NCI-H2029 (cell line): ENCODE data around the gene SCAF4.
A peak's percentile ranks its signal among the peaks of the same experiment; 100 is the strongest.
"Not testable (repeated sequence)": the region's sequence is repeated elsewhere in the genome, so short reads cannot be mapped to it uniquely, and the experiment has no call there.

Source experiments
- DNase-seq: peaks from one replicate; lab custom pipeline; 2025; lab: John Stamatoyannopoulos, UW

Gene SCAF4

DNA sequence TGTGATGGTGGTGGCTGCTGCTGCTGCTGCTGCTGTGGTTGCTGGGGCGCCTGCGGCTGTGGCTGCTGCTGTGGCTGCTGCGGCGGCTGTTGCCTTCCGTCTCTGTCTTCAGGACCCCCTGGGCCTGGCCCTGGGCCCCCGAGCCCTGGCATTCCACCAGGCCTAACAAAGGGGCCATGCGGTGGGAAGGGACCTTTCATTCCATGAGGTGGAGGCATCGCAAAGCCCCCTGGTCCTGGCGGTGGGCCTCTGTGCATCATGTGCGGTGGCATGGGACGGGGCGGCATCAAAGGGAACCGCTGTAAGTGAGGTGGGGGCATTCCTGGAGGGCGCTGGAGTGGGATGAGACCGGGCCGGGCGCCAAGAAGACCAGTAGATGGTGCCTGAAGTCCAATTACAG is 60.0 kb downstream of the SCAF4 start:
- no peak for DNase-seq

DNA sequence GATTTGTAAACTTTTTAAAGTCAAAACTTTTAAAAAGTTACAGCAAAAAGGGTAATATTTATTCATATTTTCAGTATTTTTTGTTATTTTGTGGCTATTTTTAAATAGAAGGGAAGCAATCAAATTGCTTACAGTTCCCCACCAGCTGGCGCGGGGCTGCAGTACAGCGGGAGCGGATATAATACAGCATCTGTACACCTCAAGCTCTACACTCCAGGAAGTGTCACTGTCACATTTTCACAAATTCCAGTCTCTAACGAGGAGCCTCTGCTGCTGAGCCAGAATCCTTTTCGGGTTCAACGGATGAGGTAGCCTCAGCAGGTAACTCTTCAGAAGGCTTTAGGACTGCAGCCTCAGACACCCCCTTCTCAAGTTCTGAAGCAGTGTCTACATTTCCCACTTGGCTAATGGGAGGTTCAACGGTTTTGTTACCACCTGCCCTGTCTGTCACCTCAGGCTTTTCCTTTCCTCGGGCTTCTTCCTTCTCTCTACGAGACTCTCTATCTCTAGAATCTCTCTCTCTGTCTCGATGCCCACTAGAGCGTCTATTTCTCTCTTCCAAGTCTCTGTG is 60.7 kb downstream of the SCAF4 start:
- no peak for DNase-seq

DNA sequence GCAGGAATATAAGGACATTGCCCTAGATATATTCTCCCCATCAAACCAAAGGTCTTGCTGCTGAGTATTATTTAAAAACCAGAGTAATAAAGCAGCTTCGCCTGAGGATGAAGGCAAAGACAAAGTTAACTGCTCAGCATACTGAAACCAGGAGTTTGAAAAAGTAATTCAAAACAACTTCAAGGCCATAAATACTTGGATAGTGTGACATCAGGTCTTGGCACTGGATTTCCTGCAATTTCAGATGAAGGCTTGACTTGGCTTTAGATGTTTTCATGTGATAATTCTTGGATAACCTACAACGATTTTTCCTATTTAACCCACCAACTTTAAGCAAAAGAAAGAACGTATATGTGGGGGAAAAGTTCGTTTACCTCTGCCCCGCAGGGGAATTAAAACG is 61.8 kb downstream of the SCAF4 start:
- no peak for DNase-seq

DNA sequence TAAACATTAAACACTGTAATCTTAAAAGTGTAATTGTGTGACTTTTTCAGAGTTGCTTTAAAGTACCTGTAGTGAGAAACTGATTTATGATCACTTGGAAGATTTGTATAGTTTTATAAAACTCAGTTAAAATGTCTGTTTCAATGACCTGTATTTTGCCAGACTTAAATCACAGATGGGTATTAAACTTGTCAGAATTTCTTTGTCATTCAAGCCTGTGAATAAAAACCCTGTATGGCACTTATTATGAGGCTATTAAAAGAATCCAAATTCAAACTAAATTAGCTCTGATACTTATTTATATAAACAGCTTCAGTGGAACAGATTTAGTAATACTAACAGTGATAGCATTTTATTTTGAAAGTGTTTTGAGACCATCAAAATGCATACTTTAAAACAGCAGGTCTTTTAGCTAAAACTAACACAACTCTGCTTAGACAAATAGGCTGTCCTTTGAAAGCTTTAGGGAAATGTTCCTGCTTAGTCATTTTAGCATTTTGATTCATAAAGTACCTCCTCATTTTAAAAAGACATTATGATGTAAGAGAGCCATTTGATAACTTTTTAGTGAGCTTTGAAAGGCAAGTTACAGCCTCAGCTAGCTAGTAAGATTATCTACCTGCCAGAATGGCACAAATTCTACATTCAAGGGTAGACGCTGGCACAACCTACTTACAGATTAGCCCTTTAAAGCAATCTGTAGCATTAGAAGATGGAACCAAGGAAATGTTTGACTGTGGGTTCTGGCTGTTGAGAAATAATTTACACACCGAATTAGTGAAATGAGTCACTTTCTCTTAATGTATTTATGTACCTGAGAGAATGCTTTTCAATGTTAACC is 63.0 kb downstream of the SCAF4 start:
- no peak for DNase-seq

DNA sequence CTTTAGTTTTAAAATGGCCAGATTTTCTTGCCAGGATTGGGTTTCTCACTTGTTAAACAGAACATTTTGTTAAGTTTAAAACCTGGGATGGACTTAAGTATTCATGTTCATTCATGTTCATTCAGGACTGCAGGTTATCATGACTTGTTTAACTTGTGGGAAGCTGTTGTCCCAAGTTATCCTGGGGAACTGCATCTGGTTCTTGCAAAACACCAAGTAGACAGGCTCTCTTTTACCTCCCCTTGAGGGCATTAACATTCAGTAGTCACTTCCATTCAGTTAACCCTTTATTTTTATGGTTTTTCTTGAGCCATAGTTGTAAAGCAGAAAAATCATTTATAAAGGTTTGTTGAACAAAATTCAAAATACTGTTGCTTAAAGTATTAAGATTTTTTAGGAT is 64.3 kb downstream of the SCAF4 start:
- no peak for DNase-seq

DNA sequence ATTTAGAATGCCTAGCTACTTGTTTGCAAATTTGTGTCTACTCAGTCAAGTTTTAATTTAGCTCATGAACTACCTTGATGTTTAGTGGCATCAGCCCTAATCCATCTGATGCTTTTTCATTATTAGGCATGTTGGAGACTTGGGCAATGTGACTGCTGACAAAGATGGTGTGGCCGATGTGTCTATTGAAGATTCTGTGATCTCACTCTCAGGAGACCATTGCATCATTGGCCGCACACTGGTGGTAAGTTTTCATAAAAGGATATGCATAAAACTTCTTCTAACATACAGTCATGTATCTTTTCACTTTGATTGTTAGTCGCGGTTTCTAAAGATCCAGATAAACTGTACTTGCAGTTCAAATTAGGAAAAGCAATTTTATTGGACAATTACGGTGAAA is 64.8 kb downstream of the SCAF4 start:
- no peak for DNase-seq

DNA sequence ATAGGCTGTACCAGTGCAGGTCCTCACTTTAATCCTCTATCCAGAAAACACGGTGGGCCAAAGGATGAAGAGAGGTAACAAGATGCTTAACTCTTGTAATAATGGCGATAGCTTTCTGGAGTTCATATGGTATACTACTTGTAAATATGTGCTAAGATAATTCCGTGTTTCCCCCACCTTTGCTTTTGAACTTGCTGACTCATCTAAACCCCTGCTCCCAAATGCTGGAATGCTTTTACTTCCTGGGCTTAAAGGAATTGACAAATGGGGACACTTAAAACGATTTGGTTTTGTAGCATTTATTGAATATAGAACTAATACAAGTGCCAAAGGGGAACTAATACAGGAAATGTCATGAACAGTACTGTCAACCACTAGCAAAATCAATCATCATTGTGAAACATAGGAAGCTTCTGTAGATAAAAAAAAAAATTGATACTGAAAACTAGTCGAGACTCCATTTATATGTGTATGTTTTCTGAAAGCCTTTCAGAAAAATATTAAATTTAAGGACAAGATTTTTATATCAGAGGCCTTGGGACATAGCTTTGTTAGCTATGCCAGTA is 65.4 kb downstream of the SCAF4 start:
- no peak for DNase-seq

DNA sequence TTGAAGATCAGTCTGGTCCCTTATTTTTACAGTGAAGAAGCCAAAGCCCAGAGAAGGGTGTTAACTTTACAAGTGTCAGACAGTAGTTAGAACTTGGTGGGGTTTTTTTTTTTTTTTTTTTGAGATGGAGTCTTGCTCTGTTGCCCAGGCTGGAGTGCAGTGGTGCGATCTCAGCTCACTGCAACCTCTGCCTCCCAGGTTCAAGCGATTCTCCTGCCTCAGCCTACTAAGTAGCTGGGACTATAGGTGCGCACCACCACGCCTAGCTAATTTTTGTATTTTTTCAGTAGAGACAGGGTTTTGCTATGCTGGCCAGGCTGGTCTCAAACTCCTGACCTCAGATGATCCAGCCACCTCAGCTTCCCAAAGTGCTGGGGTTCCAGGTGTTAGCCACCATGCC is 66.0 kb downstream of the SCAF4 start:
- not testable (repeated sequence) for DNase-seq

DNA sequence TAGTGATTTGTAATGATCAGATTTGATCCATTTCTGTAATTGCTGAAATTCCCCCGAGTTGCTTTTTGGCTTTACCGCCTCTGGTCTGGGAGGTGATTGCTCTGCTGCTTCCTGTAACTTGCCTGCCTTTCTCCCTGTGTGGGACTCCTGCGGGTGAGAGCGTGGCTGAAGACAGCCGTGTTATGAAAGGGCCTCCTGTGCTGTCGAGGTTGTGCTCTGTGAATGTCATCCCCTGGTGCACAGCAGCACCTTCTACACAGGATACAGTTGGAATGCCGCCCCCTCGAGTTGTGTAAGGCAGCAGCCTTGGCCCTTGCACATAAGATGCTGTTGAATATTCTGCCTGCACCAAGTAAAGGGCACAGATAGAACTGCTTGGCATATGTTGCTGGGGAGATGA is 66.5 kb downstream of the SCAF4 start:
- no peak for DNase-seq

DNA sequence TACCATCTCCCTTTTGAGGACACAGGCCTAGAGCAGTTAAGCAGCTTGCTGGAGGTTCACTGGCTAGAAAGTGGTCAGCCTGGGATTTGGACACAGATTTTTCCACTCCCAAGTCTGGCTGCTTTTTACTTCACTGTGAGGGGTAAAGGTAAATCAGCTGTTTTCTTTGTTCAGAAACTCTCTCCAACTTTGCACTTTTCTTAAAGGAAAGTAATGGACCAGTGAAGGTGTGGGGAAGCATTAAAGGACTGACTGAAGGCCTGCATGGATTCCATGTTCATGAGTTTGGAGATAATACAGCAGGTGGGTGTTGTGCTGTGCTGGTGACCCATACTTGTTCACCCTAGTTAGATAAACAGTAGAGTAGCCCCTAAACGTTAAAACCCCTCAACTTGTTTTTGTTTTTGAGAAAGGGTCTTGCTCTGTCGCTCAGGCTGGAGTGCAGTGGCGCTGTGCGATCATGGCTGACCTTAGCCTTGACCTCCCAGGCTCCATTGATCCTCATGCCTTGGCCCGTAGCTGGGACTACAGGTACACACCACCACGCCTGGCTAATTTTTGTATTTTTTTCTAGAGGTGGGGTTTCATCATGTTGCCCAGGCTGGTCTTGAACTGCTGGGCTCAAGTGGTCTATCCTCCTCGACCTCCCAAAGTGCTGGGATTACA is 68.2 kb downstream of the SCAF4 start:
- no peak for DNase-seq

DNA sequence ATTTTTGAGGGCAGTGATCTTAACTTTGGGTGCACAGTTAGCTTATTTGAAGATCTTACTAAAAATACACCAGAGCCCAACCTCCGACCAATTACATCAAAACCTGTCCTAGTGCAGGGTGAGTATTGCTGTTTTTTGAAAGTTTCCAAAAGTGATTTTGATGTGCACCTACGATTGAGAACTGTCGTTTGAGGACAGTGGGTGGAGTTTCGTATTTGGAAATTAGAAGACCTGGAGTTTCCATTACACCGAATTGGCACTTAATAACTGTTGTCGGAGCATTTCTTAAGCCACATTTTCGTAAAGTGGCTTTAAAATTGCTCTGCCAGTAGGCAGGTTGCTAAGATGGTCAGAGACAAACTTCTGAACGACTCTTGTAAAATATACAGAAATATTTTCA is 71.3 kb downstream of the SCAF4 start:
- no peak for DNase-seq

DNA sequence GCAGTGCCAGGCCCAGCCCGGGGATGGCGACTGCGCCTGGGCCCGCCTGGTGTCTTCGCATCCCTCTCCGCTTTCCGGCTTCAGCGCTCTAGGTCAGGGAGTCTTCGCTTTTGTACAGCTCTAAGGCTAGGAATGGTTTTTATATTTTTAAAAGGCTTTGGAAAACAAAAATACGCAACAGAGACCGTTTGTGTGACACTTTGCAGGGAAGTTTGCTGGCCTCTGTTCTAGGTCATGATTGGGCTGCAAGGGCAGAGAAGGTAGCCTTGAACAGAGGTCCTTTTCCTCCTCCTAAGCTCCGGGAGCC is 71.7 kb downstream of the SCAF4 start:
- no peak for DNase-seq

DNA sequence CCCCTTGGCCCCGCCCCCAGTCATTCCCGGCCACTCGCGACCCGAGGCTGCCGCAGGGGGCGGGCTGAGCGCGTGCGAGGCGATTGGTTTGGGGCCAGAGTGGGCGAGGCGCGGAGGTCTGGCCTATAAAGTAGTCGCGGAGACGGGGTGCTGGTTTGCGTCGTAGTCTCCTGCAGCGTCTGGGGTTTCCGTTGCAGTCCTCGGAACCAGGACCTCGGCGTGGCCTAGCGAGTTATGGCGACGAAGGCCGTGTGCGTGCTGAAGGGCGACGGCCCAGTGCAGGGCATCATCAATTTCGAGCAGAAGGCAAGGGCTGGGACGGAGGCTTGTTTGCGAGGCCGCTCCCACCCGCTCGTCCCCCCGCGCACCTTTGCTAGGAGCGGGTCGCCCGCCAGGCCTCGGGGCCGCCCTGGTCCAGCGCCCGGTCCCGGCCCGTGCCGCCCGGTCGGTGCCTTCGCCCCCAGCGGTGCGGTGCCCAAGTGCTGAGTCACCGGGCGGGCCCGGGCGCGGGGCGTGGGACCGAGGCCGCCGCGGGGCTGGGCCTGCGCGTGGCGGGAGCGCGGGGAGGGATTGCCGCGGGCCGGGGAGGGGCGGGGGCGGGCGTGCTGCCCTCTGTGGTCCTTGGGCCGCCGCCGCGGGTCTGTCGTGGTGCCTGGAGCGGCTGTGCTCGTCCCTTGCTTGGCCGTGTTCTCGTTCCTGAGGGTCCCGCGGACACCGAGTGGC is 72.2 kb downstream of the SCAF4 start, which contains the start of gene SOD1:
SOD1 (plus strand) TSS at position 158 of the 723 bp plus-strand sequence; CDS start at position 235, 77 bp downstream.
- DNase-seq = peak; percentile 86

DNA sequence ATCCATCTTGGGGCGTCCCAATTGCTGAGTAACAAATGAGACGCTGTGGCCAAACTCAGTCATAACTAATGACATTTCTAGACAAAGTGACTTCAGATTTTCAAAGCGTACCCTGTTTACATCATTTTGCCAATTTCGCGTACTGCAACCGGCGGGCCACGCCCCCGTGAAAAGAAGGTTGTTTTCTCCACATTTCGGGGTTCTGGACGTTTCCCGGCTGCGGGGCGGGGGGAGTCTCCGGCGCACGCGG is 72.7 kb downstream of the SCAF4 start:
- DNase-seq = no peak

DNA sequence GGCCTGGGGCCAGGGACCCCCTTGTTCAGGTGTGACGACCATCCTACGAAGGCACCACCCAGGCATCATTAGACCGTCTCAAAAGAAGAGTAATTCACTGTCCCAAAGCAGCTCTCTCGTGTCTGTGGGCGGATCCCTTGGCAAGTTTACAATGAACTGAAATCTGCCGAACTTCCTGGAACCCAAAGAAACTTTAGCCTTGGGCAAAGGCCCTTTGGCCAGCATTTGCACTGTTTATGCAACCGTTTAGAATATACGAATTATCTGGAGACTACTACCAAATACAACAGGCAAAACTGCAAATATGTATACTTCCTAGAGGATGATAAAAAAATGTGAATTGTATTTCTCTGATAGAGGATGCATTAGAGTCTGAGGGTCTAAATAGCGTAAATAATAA is 73.9 kb downstream of the SCAF4 start:
- DNase-seq = no peak

DNA sequence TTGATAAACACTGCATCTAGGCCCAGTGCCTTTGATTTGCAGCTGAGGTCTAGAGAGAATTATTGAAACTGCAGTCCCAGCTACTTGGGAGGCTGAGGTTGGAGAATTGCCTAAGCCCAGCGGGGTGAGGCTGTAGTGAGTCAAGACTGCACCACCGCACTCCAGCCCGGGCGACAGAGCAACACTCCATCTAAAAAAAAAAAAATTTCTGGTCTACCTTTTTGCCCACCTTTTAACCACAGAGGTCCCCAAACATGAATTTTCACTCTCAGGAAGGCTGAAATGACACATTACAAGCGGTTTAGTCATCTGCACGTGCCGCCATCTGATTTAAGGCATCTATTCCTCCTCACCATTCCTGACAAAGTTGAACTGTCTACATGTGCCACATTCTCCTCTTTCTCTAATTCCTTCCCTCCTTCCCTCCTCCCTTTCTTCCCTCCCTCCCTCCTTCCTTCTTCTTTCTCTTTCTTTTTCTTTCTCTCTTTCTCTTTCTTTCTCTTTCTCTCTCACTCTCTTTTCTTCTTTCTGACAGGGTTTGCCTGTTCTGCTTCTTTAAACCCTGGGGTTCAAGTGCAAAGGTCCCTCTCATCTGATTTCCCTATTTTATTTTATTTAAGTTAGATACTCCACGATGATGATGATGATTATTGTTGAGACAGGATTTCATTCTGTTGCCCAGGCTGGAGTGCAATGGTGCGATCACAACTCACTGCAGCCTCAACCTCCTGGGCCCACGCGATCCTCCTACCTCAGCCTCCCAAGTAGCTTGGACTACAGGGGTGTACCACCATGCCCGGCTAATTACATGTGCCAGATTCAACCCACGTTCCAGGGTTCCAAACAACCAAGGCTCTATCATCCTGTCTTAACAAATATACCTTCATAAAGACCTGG is 75.5 kb downstream of the SCAF4 start:
- no peak for DNase-seq

DNA sequence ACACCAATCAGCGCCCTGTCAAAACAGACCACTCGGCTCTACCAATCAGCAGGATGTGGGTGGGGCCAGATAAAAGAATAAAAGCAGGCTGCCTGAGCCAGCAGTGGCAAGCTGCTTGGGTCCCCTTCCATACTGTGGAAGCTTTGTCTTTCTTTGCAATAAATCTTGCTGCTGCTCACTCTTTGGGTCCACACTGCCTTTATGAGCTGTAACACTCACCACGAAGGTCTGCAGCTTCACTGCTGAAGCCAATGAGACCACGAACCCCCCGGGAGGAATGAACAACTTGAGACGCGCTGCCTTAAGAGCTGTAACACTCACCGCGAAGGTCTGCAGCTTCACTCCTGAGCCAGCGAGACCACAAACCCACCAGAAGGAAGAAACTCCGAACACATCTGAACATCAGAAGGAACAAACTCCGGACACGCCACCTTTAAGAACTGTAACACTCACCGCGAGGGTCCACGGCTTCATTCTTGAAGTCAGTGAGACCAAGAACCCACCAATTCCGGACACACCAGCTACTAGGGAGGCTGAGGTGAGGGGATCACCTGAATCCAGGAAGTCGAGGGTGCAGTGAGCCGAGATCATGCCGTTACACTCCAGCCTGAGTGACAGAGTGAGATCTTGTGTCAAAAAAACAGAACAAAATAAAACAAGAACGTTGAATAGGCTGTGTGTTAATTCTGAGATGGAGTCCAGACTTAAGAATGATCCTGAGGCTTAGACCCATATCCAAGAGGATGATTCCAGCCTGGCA is 76.9 kb downstream of the SCAF4 start:
- not testable (repeated sequence) for DNase-seq

DNA sequence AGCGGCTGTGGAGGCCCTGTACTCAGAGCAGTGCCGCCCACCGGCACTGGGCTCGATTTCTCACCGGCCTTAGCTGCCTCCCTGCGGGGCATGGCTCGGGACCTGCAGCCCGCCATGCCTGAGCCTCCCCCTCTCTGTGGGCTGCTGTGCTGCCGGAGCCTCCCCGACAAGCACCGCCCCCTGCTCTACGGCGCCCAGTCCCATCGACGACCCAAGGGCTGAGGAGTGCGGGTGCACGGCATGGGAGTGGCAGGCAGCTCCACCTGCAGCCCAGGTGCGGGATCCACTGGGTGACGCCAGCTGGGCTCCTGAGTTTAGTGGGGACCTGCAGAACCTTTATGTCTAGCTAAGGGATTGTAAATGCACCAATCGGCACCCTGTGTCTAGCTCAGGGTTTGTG is 77.6 kb downstream of the SCAF4 start:
- DNase-seq = no peak

DNA sequence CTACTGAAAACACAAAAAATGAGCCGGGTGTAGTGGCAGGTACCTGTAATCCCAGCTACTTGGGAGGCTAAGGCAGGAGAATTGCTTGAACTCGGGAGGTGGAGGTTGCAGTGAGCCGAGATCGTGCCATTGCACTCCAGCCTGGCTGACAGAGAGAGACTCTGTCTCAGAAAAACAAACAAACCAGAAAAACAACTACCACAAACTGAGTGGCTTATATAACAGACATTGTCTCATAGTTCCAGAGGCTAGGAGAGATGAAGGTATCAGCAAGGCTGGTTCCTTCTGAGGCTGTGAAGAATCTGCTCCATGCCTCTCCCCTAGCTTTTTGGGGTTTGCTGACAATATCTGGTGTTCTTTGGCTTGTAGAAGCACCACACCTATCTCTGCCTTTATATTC is 80.4 kb downstream of the SCAF4 start:
- DNase-seq = not testable (repeated sequence)

DNA sequence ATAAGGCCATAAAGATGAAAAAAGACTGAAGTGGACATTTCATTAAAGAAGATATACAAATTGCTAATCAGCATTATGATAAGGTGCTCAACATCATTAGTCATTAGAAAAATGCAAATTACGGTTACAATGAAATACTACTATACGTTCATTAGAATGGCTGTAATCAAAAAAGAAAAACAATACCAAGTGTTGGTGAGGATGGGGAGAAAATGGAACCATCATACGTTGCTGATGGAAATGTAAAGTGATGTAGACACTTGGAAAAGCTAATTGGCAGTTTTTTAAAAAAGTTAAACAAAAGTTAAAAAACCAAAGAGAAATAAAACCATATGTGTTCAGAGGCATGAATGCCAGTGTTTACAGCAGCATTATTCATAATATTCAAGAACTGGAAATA is 81.0 kb downstream of the SCAF4 start:
- DNase-seq = no peak

DNA sequence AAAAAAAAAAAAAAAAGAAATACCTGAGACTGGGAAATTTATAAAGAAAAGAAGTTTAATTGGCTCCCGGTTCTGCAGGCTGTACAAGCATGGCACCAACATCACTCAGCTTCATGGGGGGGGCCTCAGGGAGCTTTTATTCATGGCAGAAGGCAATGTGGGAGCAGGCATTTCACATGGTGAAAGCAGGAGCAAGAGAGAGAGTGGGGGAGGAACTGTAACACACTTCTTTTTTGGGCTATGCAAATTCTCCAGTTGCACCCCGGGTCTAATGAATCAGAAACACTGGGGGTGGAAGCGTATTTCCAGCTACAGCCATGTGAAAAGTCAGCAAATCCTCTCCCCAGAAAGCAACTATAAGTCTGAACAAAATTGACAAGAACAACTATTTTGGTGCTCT is 84.3 kb downstream of the SCAF4 start:
- DNase-seq = no peak
